ENCODE measurements around the gene RASSF6. TPM values are rescaled to one million over a fixed set of nuclear protein-coding genes. Genes with fewer than 3 reads are reported as not detected.
"Not testable (repeated sequence)": the region's sequence is repeated elsewhere in the genome, so short reads cannot be mapped to it uniquely, and the experiment has no call there.

RASSF6 gene
- total RNA-seq, 2 experiments from 2014 or later, result 48.3 to 62.2 TPM

DNA sequence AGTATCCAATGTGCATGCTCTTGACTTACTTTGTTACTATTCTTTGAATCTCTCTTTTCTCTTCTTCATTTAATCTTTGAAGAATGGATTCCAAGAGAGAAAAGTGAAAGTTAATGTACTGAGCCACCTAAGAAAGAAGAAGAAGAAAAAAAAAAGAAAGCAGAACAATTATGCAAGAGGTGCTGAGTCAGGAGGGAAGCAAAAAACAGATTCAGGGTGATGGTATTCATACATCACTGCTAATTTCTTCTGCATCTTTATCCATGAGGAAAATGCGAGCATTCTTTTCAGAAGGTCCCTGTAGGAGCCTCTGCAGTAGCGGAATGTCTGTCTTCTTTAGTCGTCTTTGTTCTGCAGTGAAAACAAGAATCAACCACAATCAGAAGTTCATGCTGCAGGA is 43.9 kb downstream of the RASSF6 start:
- Histone ChIP-seq H2AFZ (ENCODE audit: low read length) (no peak overlapping the region), H3K4me2 (ENCODE audit: low read length) (no peak overlapping the region), H3K79me2 (ENCODE audit: insufficient read depth, low read depth, low read length) (no peaks in the 10 kb centered on the region), H3K9me2 (ENCODE audit: insufficient read depth, low read length) (no peaks in the 10 kb centered on the region), H3K4me1 (ENCODE audit: insufficient read depth, low read length, poor library complexity, severe bottlenecking) (peaks cover 20% of the 10 kb centered on the region), H3K36me3 (ENCODE audit: insufficient read depth, low read length) (peaks cover 84% of the 10 kb centered on the region), H3K27ac (ENCODE audit: low read depth, low read length, poor library complexity, severe bottlenecking) (peak overlapping the region; percentile 54), H3K9me3 (ENCODE audit: low read length) (no peaks in the 10 kb centered on the region; the same call in 1 of the 2 replicates), H3K4me3 (ENCODE audit: low read depth, low read length, poor library complexity, severe bottlenecking) (no peak overlapping the region), H4K20me1 (ENCODE audit: insufficient read depth, low read length) (no peaks in the 10 kb centered on the region)
- intact Hi-C loops (cut with micrococcal nuclease; ENCODE audit: unreplicated experiment), result no loop called here
- ChIA-PET POLR2A (interaction anchor here (0.6 to 3.3 kb wide), 13 partner anchors 9 to 89 kb away, joined by 3 to 41 read pairs (median 4); no protein-coding TSS in a partner anchor), CTCF (ENCODE audit: unreplicated experiment) (interaction anchor here (1.0 to 1.4 kb wide), 3 partner anchors 13 to 86 kb away, joined by 4 to 24 read pairs (median 5); no protein-coding TSS in a partner anchor)
- TF ChIP-seq EZH2phosphoT487 (IDR thresholded peaks at IDR 0.05; ENCODE audit: borderline replicate concordance, low read depth, low read length), result no peak
- TF ChIP-seq, protein P1, sequence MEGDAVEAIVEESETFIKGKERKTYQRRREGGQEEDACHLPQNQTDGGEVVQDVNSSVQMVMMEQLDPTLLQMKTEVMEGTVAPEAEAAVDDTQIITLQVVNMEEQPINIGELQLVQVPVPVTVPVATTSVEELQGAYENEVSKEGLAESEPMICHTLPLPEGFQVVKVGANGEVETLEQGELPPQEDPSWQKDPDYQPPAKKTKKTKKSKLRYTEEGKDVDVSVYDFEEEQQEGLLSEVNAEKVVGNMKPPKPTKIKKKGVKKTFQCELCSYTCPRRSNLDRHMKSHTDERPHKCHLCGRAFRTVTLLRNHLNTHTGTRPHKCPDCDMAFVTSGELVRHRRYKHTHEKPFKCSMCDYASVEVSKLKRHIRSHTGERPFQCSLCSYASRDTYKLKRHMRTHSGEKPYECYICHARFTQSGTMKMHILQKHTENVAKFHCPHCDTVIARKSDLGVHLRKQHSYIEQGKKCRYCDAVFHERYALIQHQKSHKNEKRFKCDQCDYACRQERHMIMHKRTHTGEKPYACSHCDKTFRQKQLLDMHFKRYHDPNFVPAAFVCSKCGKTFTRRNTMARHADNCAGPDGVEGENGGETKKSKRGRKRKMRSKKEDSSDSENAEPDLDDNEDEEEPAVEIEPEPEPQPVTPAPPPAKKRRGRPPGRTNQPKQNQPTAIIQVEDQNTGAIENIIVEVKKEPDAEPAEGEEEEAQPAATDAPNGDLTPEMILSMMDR (conservative IDR thresholded peaks at IDR 0.05; ENCODE audit: low read length), result no peak
- BruUV-seq (replicated peaks), result no TSS peak
- no peak for DNase-seq (ENCODE audit: low spot score)

DNA sequence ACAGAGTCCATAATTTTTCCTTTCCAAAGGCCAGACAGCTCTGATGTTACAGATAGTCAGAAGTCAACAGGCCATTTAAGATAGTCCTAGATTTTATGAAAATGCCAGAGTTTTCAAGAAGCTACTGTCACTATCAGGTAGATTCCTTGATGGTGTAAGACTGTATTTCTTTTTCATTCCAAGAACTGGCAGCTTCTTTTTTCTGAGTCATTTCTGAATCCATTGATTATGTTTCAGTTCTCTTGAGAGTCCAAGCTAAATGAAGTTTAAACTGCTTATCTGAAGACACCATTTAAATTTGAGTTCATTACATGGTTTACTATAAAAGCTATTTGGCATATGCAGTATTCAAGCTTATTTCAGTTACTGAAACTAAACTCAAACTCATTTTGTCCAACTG is 44.6 kb downstream of the RASSF6 start:
- Histone ChIP-seq H2AFZ (ENCODE audit: low read length) (no peak overlapping the region), H3K9me3 (ENCODE audit: low read length) (no peaks in the 10 kb centered on the region), H3K4me1 (ENCODE audit: insufficient read depth, low read length, poor library complexity, severe bottlenecking) (peaks cover 20% of the 10 kb centered on the region), H3K4me2 (ENCODE audit: low read length) (no peak overlapping the region), H3K27ac (ENCODE audit: low read depth, low read length, poor library complexity, severe bottlenecking) (peak overlapping the region; percentile 54), H3K79me2 (ENCODE audit: insufficient read depth, low read depth, low read length) (no peaks in the 10 kb centered on the region), H4K20me1 (ENCODE audit: insufficient read depth, low read length) (no peaks in the 10 kb centered on the region), H3K9me2 (ENCODE audit: insufficient read depth, low read length) (no peaks in the 10 kb centered on the region), H3K4me3 (ENCODE audit: low read depth, low read length, poor library complexity, severe bottlenecking) (no peak overlapping the region), H3K36me3 (ENCODE audit: insufficient read depth, low read length) (peaks cover 76% of the 10 kb centered on the region)
- intact Hi-C loops (cut with micrococcal nuclease; ENCODE audit: unreplicated experiment), result no loop called here
- ChIA-PET POLR2A (interaction anchor here (0.6 to 3.3 kb wide), 16 partner anchors 9 to 90 kb away, joined by 3 to 41 read pairs (median 4); partner anchors contain the start of gene RASSF6), CTCF (ENCODE audit: unreplicated experiment) (interaction anchor here (1.0 to 1.4 kb wide), 3 partner anchors 14 to 87 kb away, joined by 4 to 24 read pairs (median 5); no protein-coding TSS in a partner anchor)
- TF ChIP-seq EZH2phosphoT487 (IDR thresholded peaks at IDR 0.05; ENCODE audit: borderline replicate concordance, low read depth, low read length), result no peak
- DNase-seq (ENCODE audit: low spot score), result no peak
- no TSS peak for BruUV-seq (replicated peaks)

DNA sequence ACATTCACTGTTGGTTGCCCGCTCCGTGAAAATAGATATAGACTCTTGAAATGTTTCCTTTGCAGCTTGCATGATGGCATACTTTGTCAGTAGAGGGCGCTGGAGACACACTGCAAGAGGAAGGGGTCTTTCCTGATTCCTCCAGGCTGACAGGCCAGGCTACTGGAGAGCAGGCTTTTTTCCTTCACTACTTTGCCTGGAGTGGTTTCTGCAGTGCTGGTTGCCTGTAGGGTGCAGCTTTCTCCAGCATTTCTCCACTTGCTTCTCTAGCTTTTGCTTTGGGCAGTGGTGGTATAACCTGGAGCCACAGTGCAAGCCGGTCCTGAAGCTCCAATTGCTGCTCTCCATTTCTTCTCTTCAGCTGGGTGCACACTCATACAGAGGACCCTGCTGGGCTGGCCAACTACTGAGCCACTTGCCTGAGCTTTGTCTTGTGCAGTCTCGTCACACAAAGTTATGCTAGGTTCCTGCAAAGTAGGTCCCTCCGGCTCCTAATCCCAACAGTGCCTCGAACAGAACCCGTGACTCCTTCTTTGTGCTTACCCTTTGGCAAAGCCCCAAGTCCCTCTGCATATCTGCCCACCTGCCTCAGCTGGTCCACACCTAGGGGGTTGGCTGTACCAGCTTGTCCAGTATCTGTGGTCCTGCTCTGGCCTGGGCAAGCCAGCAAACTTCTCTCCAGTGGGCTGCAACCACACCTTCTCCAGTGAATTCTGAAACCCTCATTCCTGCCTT is 46.3 kb downstream of the RASSF6 start:
- intact Hi-C loops (cut with micrococcal nuclease; ENCODE audit: unreplicated experiment), result loop anchor here (1.0 to 5.0 kb wide), 3 partner anchors 79 to 262 kb away; no protein-coding TSS in a partner anchor
- ChIA-PET CTCF (ENCODE audit: unreplicated experiment) (interaction anchor here (0.8 to 1.8 kb wide), 4 partner anchors 18 to 80 kb away, joined by 3 to 35 read pairs (median 4); no protein-coding TSS in a partner anchor), POLR2A (interaction anchor here (0.6 to 3.3 kb wide), 9 partner anchors 8 to 93 kb away, joined by 3 to 41 read pairs (median 4); no protein-coding TSS in a partner anchor)
- Histone ChIP-seq H3K79me2 (ENCODE audit: insufficient read depth, low read depth, low read length) (no peaks in the 10 kb centered on the region), H4K20me1 (ENCODE audit: insufficient read depth, low read length) (no peaks in the 10 kb centered on the region), H3K9me2 (ENCODE audit: insufficient read depth, low read length) (no peaks in the 10 kb centered on the region), H2AFZ (ENCODE audit: low read length) (no peak overlapping the region), H3K4me1 (ENCODE audit: insufficient read depth, low read length, poor library complexity, severe bottlenecking) (peaks cover 20% of the 10 kb centered on the region), H3K36me3 (ENCODE audit: insufficient read depth, low read length) (peaks cover 70% of the 10 kb centered on the region), H3K4me3 (ENCODE audit: low read depth, low read length, poor library complexity, severe bottlenecking) (no peak overlapping the region), H3K27ac (ENCODE audit: low read depth, low read length, poor library complexity, severe bottlenecking) (peak overlapping the region; percentile 54), H3K4me2 (ENCODE audit: low read length) (no peak overlapping the region), H3K9me3 (ENCODE audit: low read length) (no peaks in the 10 kb centered on the region)
- no TSS peak for BruUV-seq (replicated peaks)
- no peak for TF ChIP-seq EZH2phosphoT487 (IDR thresholded peaks at IDR 0.05; ENCODE audit: borderline replicate concordance, low read depth, low read length)
- TF ChIP-seq, protein P1 (conservative IDR thresholded peaks at IDR 0.05; ENCODE audit: low read length), result peak; percentile 99
- peak; percentile 86 for DNase-seq (ENCODE audit: low spot score)

DNA sequence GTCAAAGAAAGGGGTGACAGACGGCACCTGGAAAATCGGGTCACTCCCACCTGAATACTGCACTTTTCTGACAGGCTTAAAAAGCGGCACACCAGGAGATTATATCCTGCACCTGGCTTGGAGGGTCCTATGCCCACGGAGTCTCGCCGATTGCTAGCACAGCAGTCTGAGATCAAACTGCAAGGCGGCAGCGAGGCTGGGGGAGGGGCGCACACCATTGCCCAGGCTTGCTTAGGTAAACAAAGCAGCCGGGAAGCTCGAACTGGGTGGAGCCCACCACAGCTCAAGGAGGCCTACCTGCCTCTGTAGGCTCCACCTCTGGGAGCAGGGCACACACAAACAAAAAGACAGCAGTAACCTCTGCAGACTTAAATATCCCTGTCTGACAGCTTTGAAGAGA is 69.4 kb downstream of the RASSF6 start:
- H2AFZ ChIP-seq (ENCODE audit: low read length); H3K4me3 ChIP-seq (ENCODE audit: low read depth, low read length, poor library complexity, severe bottlenecking); H4K20me1 ChIP-seq (ENCODE audit: insufficient read depth, low read length); intact Hi-C loops (cut with micrococcal nuclease; ENCODE audit: unreplicated experiment); DNase-seq (ENCODE audit: low spot score); POLR2A ChIA-PET; H3K4me2 ChIP-seq (ENCODE audit: low read length); CTCF ChIA-PET (ENCODE audit: unreplicated experiment); H3K9me2 ChIP-seq (ENCODE audit: insufficient read depth, low read length); H3K79me2 ChIP-seq (ENCODE audit: insufficient read depth, low read depth, low read length); H3K4me1 ChIP-seq (ENCODE audit: insufficient read depth, low read length, poor library complexity, severe bottlenecking); H3K27ac ChIP-seq (ENCODE audit: low read depth, low read length, poor library complexity, severe bottlenecking); BruUV-seq (replicated peaks); H3K36me3 ChIP-seq (ENCODE audit: insufficient read depth, low read length); H3K9me3 ChIP-seq (ENCODE audit: low read length): not testable (repeated sequence)
